ENCODE measurements around the gene TSEN54. TPM values are rescaled to one million over a fixed set of nuclear protein-coding genes. Genes with fewer than 3 reads are reported as not detected.

TSEN54 gene
- polyA plus RNA-seq, 1 donor (not counting 4 experiments of a cell fraction or from before 2014, with no cell fraction given), result 24.1 TPM

DNA sequence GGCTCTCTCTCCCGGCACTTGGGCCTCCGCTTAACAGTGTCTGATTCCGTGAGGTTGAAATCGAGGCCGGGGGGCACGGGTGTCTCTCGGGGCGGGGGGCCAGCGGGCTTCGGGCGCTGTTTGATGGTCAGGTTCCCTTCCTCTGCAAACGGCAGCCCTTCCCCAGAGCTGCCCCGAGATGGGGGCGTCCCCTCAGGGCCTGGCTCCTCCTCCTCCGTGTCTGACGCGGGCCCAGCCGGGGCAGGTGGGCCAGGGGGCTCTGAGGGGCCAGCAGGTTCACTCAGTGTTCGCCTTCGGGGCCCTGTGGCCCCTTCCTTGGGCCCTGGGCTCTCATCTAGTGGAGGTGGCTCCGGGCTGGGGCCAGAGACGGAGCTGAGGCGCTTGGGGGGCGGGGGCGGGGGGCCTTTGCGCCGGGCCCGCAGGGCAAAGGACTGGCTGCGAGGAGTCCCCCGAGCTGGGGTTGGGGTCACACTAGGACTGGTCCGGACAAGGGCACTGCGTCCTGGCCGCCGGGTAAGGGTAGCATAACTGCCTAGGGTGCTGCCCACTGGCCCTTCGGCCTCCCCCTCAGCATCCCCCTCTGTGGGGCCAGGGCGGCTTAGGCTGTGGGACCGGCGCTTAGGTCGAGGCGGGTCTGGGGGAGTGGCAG lies 14.1 kb upstream of the TSEN54 start:
- FAIRE-seq, result no peak
- no peak overlapping the region for H3K27ac ChIP-seq (ENCODE audit: control insufficient read depth, insufficient read depth, low read length)
- no peak overlapping the region for H3K4me2 ChIP-seq (ENCODE audit: control insufficient read depth, extremely low read depth, insufficient read depth, low read depth, low read length)
- no peaks in the 10 kb centered on the region for H3K79me2 ChIP-seq (ENCODE audit: control insufficient read depth, insufficient read depth, low read length)
- no peaks in the 10 kb centered on the region for H3K4me1 ChIP-seq (ENCODE audit: control insufficient read depth, extremely low read depth, insufficient read depth, low read length)
- no peak for DNase-seq (ENCODE audit: low read depth, low spot score)
- TF ChIP-seq EZH2 (IDR thresholded peaks at IDR 0.05; ENCODE audit: low read length), result no peak
- TF ChIP-seq, protein P1, sequence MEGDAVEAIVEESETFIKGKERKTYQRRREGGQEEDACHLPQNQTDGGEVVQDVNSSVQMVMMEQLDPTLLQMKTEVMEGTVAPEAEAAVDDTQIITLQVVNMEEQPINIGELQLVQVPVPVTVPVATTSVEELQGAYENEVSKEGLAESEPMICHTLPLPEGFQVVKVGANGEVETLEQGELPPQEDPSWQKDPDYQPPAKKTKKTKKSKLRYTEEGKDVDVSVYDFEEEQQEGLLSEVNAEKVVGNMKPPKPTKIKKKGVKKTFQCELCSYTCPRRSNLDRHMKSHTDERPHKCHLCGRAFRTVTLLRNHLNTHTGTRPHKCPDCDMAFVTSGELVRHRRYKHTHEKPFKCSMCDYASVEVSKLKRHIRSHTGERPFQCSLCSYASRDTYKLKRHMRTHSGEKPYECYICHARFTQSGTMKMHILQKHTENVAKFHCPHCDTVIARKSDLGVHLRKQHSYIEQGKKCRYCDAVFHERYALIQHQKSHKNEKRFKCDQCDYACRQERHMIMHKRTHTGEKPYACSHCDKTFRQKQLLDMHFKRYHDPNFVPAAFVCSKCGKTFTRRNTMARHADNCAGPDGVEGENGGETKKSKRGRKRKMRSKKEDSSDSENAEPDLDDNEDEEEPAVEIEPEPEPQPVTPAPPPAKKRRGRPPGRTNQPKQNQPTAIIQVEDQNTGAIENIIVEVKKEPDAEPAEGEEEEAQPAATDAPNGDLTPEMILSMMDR (optimal IDR thresholded peaks at IDR 0.05 in 1 of 3, IDR thresholded peaks at IDR 0.05 in 1 of 3, conservative IDR thresholded peaks at IDR 0.05 in 1 of 3; ENCODE audit: extremely low read depth in 1 of 3, insufficient read depth in 2 of 3, low read length in 3 of 3), result no peak
- no peak overlapping the region for H3K9ac ChIP-seq (ENCODE audit: control insufficient read depth, extremely low read depth, insufficient read depth, low read length)
- H3K27me3 ChIP-seq (ENCODE audit: control insufficient read depth, extremely low read depth, insufficient read depth, low read length), result no peaks in the 10 kb centered on the region
- dilution Hi-C loops (cut with MboI; ENCODE audit: extremely low pct_ligation_motif_present, low sequenced_read_pairs), result no loop called here
- no peaks in the 10 kb centered on the region for H3K9me3 ChIP-seq (ENCODE audit: control insufficient read depth, low read depth, low read length)
- H3K36me3 ChIP-seq (ENCODE audit: control insufficient read depth in 2 of 2, extremely low read depth in 1 of 2, insufficient read depth in 2 of 2, low read length in 2 of 2), result peaks cover 14 to 20% of the 10 kb centered on the region in 2 experiments
- H2AFZ ChIP-seq (ENCODE audit: control insufficient read depth, low read length), result no peak overlapping the region
- H3K4me3 ChIP-seq (ENCODE audit: control insufficient read depth in 2 of 3, extremely low read depth in 1 of 3, insufficient read depth in 2 of 3, low read depth in 1 of 3, low read length in 3 of 3), result no peak overlapping the region
- no peaks in the 10 kb centered on the region for H4K20me1 ChIP-seq (ENCODE audit: control insufficient read depth, extremely low read depth, insufficient read depth, low read length)
- H3K9me1 ChIP-seq (ENCODE audit: control insufficient read depth, extremely low read depth, insufficient read depth, low read length), result no peaks in the 10 kb centered on the region

DNA sequence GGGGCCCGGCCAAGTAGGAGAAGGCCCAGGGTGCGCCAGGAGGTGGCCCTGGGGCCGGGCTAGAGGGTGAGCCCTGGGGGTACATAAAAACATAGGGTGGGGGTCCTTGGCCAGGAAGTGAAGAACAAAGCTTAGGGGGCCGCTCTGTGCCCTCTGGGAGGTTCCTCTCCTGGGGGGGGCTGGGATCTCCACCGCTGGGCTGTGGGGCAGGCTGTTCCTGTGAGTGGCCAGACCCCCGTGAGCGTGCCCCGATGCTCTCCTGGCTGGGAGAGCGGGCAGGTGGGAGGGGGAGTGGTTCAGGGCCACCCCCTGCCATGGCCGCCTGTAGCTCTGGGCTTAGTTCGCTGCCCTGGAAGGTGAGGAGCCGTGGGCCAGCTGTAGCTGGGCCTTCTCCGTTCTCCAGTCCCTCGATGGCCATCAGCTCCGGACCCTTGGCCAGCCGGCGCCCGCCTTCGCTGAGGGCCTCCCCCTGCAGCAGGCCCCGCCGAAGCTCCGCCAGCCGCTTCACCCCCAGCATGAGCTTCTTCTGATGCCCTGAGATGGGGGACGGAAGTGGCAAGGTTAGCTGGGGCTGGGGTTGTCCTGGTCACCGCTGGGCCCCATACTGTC lies 13.5 kb upstream of the TSEN54 start:
- Histone ChIP-seq H3K36me3 (ENCODE audit: control insufficient read depth in 2 of 2, extremely low read depth in 1 of 2, insufficient read depth in 2 of 2, low read length in 2 of 2) (peaks cover 12 to 20% of the 10 kb centered on the region in 2 experiments), H3K4me3 (ENCODE audit: control insufficient read depth in 2 of 3, extremely low read depth in 1 of 3, insufficient read depth in 2 of 3, low read depth in 1 of 3, low read length in 3 of 3) (no peak overlapping the region), H3K9ac (ENCODE audit: control insufficient read depth, extremely low read depth, insufficient read depth, low read length) (no peak overlapping the region), H3K4me1 (ENCODE audit: control insufficient read depth, extremely low read depth, insufficient read depth, low read length) (no peaks in the 10 kb centered on the region), H4K20me1 (ENCODE audit: control insufficient read depth, extremely low read depth, insufficient read depth, low read length) (no peaks in the 10 kb centered on the region), H3K4me2 (ENCODE audit: control insufficient read depth, extremely low read depth, insufficient read depth, low read depth, low read length) (no peak overlapping the region), H3K27me3 (ENCODE audit: control insufficient read depth, extremely low read depth, insufficient read depth, low read length) (no peaks in the 10 kb centered on the region), H3K9me3 (ENCODE audit: control insufficient read depth, low read depth, low read length) (no peaks in the 10 kb centered on the region), H2AFZ (ENCODE audit: control insufficient read depth, low read length) (no peak overlapping the region), H3K79me2 (ENCODE audit: control insufficient read depth, insufficient read depth, low read length) (no peaks in the 10 kb centered on the region), H3K9me1 (ENCODE audit: control insufficient read depth, extremely low read depth, insufficient read depth, low read length) (no peaks in the 10 kb centered on the region), H3K27ac (ENCODE audit: control insufficient read depth, insufficient read depth, low read length) (no peak overlapping the region)
- DNase-seq (ENCODE audit: low read depth, low spot score) (no peak), FAIRE-seq (no peak)
- TF ChIP-seq EZH2 (IDR thresholded peaks at IDR 0.05; ENCODE audit: low read length), result no peak
- TF ChIP-seq, protein P1 (optimal IDR thresholded peaks at IDR 0.05 in 1 of 3, IDR thresholded peaks at IDR 0.05 in 1 of 3, conservative IDR thresholded peaks at IDR 0.05 in 1 of 3; ENCODE audit: extremely low read depth in 1 of 3, insufficient read depth in 2 of 3, low read length in 3 of 3), result no peak
- dilution Hi-C loops (cut with MboI; ENCODE audit: extremely low pct_ligation_motif_present, low sequenced_read_pairs), result no loop called here

Measured in keratinocyte (primary cell).